NB4 (cell line): ENCODE data around the gene PERM1.

ENCODE experiments used
- CTCF ChIP-seq: IDR thresholded peaks from one replicate; pipeline ENCODE4 v1.5.1; 2012; ENCODE audit warnings: low read depth, low read length
- MAX ChIP-seq: IDR thresholded peaks from 2 replicates; pipeline ENCODE4 v1.6.1; 2011; ENCODE audit warnings: low read depth, low read length
- MYC ChIP-seq: IDR thresholded peaks from 2 replicates; pipeline ENCODE4 v1.6.1; 2011; ENCODE audit warnings: low read depth, low read length
- POLR2A ChIP-seq: IDR thresholded peaks from 2 replicates; pipeline ENCODE4 v1.6.1; 2011; ENCODE audit warnings: mild to moderate bottlenecking; ENCODE audit not compliant: insufficient read length; ENCODE audit errors: extremely low read depth

DNA sequence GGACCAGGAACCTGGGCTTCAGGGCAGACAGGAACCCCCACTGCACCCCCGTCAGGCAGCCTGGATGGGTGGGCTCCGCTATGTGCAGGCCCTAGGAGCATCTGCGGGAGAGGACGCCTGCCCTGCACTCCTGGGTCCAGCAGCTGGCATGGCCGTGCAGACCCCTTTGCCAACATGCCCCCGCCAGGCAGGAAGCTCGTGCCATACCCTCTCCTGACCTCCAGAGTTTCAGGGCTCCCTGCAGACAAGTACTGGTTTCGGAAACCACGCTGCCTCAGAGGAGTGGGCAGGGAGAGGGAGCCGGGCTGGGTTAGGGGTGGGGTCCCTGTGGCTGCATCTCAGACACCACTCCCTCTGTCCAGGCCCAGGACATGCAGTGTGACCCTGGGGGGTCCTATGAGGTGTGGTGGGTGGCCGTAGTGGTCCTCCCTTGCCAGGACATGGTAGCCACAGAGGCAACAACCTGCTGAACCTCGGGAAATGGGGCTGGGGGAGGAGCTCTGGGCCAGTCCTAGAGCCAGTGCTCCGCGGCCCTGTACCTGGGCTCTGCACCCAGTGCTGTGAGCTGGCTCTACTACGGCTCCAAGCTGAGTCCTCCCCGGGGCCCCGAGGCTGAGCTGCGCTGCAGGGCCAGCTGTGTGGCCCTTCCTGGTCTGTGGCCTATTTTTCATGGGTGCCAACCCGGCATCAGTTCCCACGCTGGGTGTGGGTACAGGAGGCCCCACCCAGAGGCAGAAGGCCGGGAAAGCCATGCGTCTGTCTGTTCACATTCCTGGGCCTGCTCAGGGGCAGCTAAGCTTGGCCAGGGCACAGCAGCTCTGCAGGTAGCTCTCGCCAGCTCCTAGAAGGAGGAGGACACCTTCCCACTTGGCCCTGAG is 14.2 kb downstream of the PERM1 start:
- no peak for TF ChIP-seq POLR2A
- no peak for TF ChIP-seq CTCF
- TF ChIP-seq MAX, result no peak
- TF ChIP-seq MYC, result no peak
